Endothelial cell of umbilical vein (primary cell): Measurements from ENCODE around the gene VIPR1. TPM values are rescaled to one million over a fixed set of nuclear protein-coding genes. Genes with fewer than 3 reads are reported as not detected.

Source experiments
- BruUV-seq: library from RNA; stranded (reverse); fragments of 400-500 nt; replicated peaks from 2 replicates; lab custom pipeline; 2021; lab: Mats Ljungman, UMichigan
- CTCF ChIA-PET: fragments of 300-600, 350-600 bp; sonication (Branson Sonifier 250); formaldehyde crosslinking; loops from one replicate; lab custom pipeline; 2021; ENCODE audit warnings: antibody characterized with exemption, inconsistent platforms; lab: Charles Lee
- POLR2A ChIA-PET: fragments of 300-600, 350-600 bp; sonication (Branson Sonifier 250); formaldehyde crosslinking; loops from one replicate; lab custom pipeline; 2021; ENCODE audit warnings: antibody characterized with exemption, inconsistent platforms; lab: Charles Lee
- DNase-seq: peaks from one replicate; pipeline ENCODE4 v3.0.0-alpha.2; 2011; ENCODE audit warnings: low read depth, low spot score
- FAIRE-seq: peaks from 2 replicates; lab custom pipeline; 2011; peaks lifted over from hg19 to GRCh38; lab: Jason Lieb, UNC
- H2AFZ ChIP-seq: 2 replicates; pipeline ENCODE4 v1.6.0; 2012; ENCODE audit warnings: low read depth, low read length, control low read depth, inconsistent platforms
- H3K27ac ChIP-seq: 2 replicates; pipeline ENCODE4 v1.5.1; 2011; ENCODE audit warnings: low read depth, mild to moderate bottlenecking, control low read depth, low read length, moderate library complexity; ENCODE audit not compliant: insufficient read depth
- H3K27me3 ChIP-seq, 2 experiments: 2 replicates each; pipeline versions ENCODE4 v1.6.0 to v1.6.1; 2011; ENCODE audit warnings: low read length in 2 of 2, mixed read lengths in 1 of 2; ENCODE audit not compliant: control insufficient read depth in 2 of 2, insufficient read depth in 2 of 2
- H3K36me3 ChIP-seq, 2 experiments: 2 replicates in 1 of 2; 3 replicates in 1 of 2; pipeline ENCODE4 v1.5.1; 2011; ENCODE audit warnings: low read length in 2 of 2, mild to moderate bottlenecking in 1 of 2, moderate library complexity in 1 of 2; ENCODE audit not compliant: control insufficient read depth in 2 of 2, insufficient read depth in 2 of 2; ENCODE audit errors: extremely low read depth in 1 of 2
- H3K4me1 ChIP-seq: 3 replicates; pipeline ENCODE4 v1.5.1; 2011; ENCODE audit warnings: mild to moderate bottlenecking, low read length; ENCODE audit not compliant: control insufficient read depth, insufficient read depth; ENCODE audit errors: extremely low read depth
- H3K4me2 ChIP-seq: 2 replicates; pipeline ENCODE4 v1.6.1; 2011; ENCODE audit warnings: low read length, control low read depth, mixed read lengths; ENCODE audit not compliant: insufficient read depth
- H3K4me3 ChIP-seq, 3 experiments: fragments of 200-600 bp in 1 of 3; sonication (generic), shearing (Covaris generic) in 1 of 3; replicated peaks in 1 of 3; 2 replicates each; pipeline ENCODE4 v1.5.1; 2011 to 2016; ENCODE audit warnings: control low read depth in 3 of 3, low read length in 3 of 3, mild to moderate bottlenecking in 2 of 3, inconsistent platforms in 1 of 3, low read depth in 1 of 3, moderate library complexity in 1 of 3; ENCODE audit not compliant: insufficient read depth in 1 of 3
- H3K79me2 ChIP-seq: 2 replicates; pipeline ENCODE4 v1.6.0; 2012; ENCODE audit warnings: low read length, inconsistent platforms; ENCODE audit not compliant: control insufficient read depth, insufficient read depth
- H3K9ac ChIP-seq: replicated peaks from 2 replicates; pipeline ENCODE3; 2011; ENCODE audit warnings: low read length, control low read depth; ENCODE audit not compliant: insufficient read depth; ENCODE audit errors: extremely low read depth
- H3K9me1 ChIP-seq: replicated peaks from 3 replicates; pipeline ENCODE4 v1.6.0; 2011; ENCODE audit warnings: mild to moderate bottlenecking, low read length; ENCODE audit not compliant: control insufficient read depth, insufficient read depth; ENCODE audit errors: extremely low read depth
- H3K9me3 ChIP-seq: replicated peaks from 2 replicates; pipeline ENCODE4 v1.5.1; 2012; ENCODE audit warnings: low read length, inconsistent platforms; ENCODE audit not compliant: control insufficient read depth, insufficient read depth
- H4K20me1 ChIP-seq: replicated peaks from 2 replicates; pipeline ENCODE3; 2011; ENCODE audit warnings: mild to moderate bottlenecking, low read length; ENCODE audit not compliant: control insufficient read depth, insufficient read depth; ENCODE audit errors: extremely low read depth
- FOS ChIP-seq: IDR thresholded peaks from 2 replicates; pipeline ENCODE4 v1.6.1; 2011; ENCODE audit warnings: mild to moderate bottlenecking, low read length, moderate library complexity, borderline replicate concordance; ENCODE audit not compliant: insufficient read depth
- GATA2 ChIP-seq: IDR thresholded peaks from 2 replicates; pipeline ENCODE4 v1.7.0; 2011; ENCODE audit warnings: low read depth, mild to moderate bottlenecking, moderate library complexity, mixed read lengths, low read length; ENCODE audit not compliant: insufficient read length, insufficient read depth
- MYC ChIP-seq: IDR thresholded peaks from one replicate; pipeline ENCODE4 v1.6.1; 2011; ENCODE audit warnings: mild to moderate bottlenecking, low read depth, low read length
- POLR2AphosphoS5 ChIP-seq: IDR thresholded peaks from 2 replicates; pipeline ENCODE4 v1.6.1; 2012; ENCODE audit warnings: low read depth, mild to moderate bottlenecking, control low read depth, low read length, moderate library complexity; ENCODE audit not compliant: insufficient read depth
- dilution Hi-C: fragments of 300-500 bp; cut with MboI; formaldehyde crosslinking; loops from one replicate; pipeline ENCODE4 v1.15.0; 2019; ENCODE audit warnings: low sequenced_read_pairs; ENCODE audit not compliant: extremely low pct_ligation_motif_present
- intact Hi-C: fragments of 100-400 bp; cut with micrococcal nuclease; formaldehyde crosslinking; loops from one replicate; pipeline ENCODE4 v1.10.0; 2022
- polyA plus RNA-seq, 4 experiments: library from polyadenylated mRNA; depleted of rRNA in 3 of 4; stranded (reverse) in 3 of 4; unstranded in 1 of 4; fragments of >200 nt; gene quantifications; 2 replicates each; pipeline versions ENCODE4 v1.2.1 to v1.2.3, GENCODE V29; 2011 to 2012; ENCODE audit warnings: missing spikeins in 1 of 4
- total RNA-seq: library from RNA; stranded (reverse); gene quantifications from 2 replicates; pipeline ENCODE4 v1.2.3, GENCODE V29; 2021
- TF ChIP-seq, protein P1 (sequence below), 2 donors: IDR thresholded peaks; 1 replicate in 1 of 2; 2 replicates in 1 of 2; pipeline ENCODE4 v1.5.1; 2011; ENCODE audit warnings: low read length in 2 of 2, mild to moderate bottlenecking in 2 of 2, moderate library complexity in 2 of 2, control low read depth in 1 of 2, inconsistent platforms in 1 of 2, low read depth in 1 of 2; ENCODE audit not compliant: insufficient read depth in 1 of 2; ENCODE audit errors: extremely low read depth in 1 of 2
- TF ChIP-seq, protein P2 (sequence below): IDR thresholded peaks from 2 replicates; pipeline ENCODE4 v1.6.1; 2011; ENCODE audit not compliant: insufficient read depth, insufficient read length

VIPR1 gene
- total and polyA plus RNA-seq, 2 donors (not counting 3 experiments of a cell fraction or from before 2014, with no cell fraction given), result 3.8 to 4.7 TPM

DNA sequence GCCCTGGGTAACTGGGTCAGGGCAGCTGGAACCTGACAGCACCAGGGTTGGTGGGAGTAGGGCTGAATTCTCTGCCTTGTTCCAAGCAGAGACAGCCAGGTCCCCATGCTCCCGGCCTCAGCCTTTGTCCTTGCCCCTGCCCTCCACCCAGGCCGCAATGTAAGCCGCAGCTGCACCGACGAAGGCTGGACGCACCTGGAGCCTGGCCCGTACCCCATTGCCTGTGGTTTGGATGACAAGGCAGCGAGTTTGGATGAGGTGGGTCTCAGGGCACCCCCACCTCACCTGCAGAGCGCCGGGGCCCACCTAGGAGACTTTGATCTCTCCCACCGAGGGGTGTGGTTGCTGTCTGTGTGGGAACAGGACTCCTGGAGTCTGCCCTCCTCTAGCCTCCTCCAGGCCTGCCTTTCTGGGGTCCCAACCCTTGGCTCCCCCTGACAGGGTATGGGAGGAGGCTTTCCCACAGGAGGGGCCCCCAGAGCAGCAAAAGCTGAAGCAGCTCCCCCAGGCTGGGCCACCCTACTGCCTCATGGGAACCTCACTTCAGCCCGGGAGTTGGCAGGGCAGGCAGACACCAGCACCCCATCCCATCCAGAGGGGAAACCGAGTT lies 23.4 kb downstream of the VIPR1 start:
- Histone ChIP-seq H3K27me3 (peaks cover 0 to 2% of the 10 kb centered on the region in 2 experiments), H3K4me3 (no peak overlapping the region), H2AFZ (no peak overlapping the region), H3K9ac (no peak overlapping the region), H3K36me3 (no peaks in the 10 kb centered on the region), H4K20me1 (no peaks in the 10 kb centered on the region), H3K4me2 (no peak overlapping the region), H3K9me1 (no peaks in the 10 kb centered on the region), H3K79me2 (no peaks in the 10 kb centered on the region), H3K27ac (no peak overlapping the region), H3K4me1 (no peaks in the 10 kb centered on the region), H3K9me3 (no peaks in the 10 kb centered on the region)
- no peak for TF ChIP-seq FOS
- POLR2A ChIA-PET, result no interaction called here
- BruUV-seq, result no TSS peak
- DNase-seq (no peak), FAIRE-seq (no peak)
- dilution Hi-C loops, result no loop called here
- intact Hi-C loops, result no loop called here
- CTCF ChIA-PET, result no interaction called here

DNA sequence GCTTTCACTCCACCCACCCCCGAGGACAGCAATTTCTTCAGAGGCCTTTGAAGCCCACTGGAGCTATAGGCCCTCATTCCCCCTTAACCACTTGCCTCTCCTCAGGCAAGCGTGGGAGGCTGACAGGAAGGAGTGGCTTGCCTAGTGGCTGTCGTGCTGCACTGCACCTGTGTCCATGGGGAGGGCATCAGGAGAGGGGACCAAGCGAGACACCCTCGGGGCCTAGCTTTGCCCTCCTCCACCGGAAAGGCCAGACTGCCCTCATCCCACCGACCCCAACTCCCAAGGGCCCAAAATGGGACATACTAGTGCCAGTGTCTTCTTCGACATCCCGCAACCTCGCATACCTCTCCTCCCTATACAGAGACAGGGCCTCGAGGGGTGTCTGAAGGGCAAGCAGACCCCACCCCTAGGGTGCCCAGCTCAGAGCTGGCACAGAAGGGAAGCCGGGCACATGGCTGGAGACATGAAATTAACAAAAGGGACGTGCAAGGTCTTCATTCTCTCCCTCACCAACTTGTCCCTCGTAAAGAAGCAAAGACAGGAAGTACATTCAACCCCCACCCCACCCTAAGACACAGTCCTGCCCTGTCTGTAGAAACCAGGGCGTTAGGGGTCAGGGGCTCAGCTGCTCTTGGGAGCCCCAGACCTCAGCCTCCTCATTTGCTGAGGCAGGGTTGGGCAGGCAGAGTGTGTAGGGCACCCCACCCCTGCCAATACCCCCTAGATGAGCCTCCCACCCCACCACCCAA lies 24.3 kb downstream of the VIPR1 start:
- no peak for FAIRE-seq
- intact Hi-C loops, result no loop called here
- CTCF ChIA-PET, result interaction anchor here (1.1 kb wide), 2 partner anchors 19 to 25 kb away, joined by 3 to 4 read pairs; no protein-coding TSS in a partner anchor
- peaks cover 0 to 2% of the 10 kb centered on the region in 2 experiments for H3K27me3 ChIP-seq
- H3K4me1 ChIP-seq, result no peaks in the 10 kb centered on the region
- H2AFZ ChIP-seq, result no peak overlapping the region
- H3K27ac ChIP-seq, result no peak overlapping the region
- H3K9me1 ChIP-seq, result no peaks in the 10 kb centered on the region
- H3K79me2 ChIP-seq, result no peaks in the 10 kb centered on the region
- dilution Hi-C loops, result no loop called here
- no peak overlapping the region for H3K4me3 ChIP-seq
- H4K20me1 ChIP-seq, result no peaks in the 10 kb centered on the region
- no peaks in the 10 kb centered on the region for H3K36me3 ChIP-seq
- POLR2A ChIA-PET, result no interaction called here
- DNase-seq, result no peak
- no TSS peak for BruUV-seq
- H3K9me3 ChIP-seq, result no peaks in the 10 kb centered on the region
- no peak overlapping the region for H3K9ac ChIP-seq
- no peak overlapping the region for H3K4me2 ChIP-seq
- TF ChIP-seq MYC (no peak), GATA2 (no peak), POLR2AphosphoS5 (no peak)
- TF ChIP-seq, protein P1, sequence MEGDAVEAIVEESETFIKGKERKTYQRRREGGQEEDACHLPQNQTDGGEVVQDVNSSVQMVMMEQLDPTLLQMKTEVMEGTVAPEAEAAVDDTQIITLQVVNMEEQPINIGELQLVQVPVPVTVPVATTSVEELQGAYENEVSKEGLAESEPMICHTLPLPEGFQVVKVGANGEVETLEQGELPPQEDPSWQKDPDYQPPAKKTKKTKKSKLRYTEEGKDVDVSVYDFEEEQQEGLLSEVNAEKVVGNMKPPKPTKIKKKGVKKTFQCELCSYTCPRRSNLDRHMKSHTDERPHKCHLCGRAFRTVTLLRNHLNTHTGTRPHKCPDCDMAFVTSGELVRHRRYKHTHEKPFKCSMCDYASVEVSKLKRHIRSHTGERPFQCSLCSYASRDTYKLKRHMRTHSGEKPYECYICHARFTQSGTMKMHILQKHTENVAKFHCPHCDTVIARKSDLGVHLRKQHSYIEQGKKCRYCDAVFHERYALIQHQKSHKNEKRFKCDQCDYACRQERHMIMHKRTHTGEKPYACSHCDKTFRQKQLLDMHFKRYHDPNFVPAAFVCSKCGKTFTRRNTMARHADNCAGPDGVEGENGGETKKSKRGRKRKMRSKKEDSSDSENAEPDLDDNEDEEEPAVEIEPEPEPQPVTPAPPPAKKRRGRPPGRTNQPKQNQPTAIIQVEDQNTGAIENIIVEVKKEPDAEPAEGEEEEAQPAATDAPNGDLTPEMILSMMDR (IDR thresholded peaks at IDR 0.05; ENCODE audit: extremely low read depth in 1 of 2, insufficient read depth in 1 of 2, low read depth in 1 of 2, low read length in 2 of 2), result no peak
- TF ChIP-seq, protein P2, sequence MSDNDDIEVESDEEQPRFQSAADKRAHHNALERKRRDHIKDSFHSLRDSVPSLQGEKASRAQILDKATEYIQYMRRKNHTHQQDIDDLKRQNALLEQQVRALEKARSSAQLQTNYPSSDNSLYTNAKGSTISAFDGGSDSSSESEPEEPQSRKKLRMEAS, result no peak
